Measurements from ENCODE around the gene HLTF.

DNA sequence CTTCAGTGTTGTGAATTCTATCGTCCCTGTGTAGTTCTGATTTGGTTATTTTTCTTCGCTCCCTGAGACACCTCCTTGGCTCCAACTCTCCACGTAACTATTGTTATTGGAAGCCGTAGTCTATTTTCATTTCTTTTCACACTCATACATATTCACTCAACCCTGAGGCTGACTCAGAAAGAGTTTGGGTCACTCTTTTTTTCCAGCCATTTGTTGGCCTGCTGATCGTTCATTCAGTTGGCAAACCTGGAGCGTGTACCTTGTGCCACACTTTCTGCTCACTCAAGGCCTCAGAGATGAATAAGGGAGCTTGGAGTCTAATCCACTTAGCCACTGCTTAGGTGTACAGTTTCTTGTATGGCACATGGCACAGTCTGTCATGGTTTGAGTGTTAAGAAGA lies 72.6 kb downstream of the HLTF start:
- TF ChIP-seq, protein P1, sequence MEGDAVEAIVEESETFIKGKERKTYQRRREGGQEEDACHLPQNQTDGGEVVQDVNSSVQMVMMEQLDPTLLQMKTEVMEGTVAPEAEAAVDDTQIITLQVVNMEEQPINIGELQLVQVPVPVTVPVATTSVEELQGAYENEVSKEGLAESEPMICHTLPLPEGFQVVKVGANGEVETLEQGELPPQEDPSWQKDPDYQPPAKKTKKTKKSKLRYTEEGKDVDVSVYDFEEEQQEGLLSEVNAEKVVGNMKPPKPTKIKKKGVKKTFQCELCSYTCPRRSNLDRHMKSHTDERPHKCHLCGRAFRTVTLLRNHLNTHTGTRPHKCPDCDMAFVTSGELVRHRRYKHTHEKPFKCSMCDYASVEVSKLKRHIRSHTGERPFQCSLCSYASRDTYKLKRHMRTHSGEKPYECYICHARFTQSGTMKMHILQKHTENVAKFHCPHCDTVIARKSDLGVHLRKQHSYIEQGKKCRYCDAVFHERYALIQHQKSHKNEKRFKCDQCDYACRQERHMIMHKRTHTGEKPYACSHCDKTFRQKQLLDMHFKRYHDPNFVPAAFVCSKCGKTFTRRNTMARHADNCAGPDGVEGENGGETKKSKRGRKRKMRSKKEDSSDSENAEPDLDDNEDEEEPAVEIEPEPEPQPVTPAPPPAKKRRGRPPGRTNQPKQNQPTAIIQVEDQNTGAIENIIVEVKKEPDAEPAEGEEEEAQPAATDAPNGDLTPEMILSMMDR (IDR thresholded peaks at IDR 0.05), result no peak
- no peak for TF ChIP-seq POLR2A (IDR thresholded peaks at IDR 0.05)
